Skeletal muscle tissue (tissue), 5 donors: Measurements from ENCODE around the gene GPR180. TPM values are rescaled to one million over a fixed set of nuclear protein-coding genes. Genes with fewer than 3 reads are reported as not detected.

ENCODE experiments used
- H3K27ac ChIP-seq: one replicate; pipeline ENCODE4 v1.7.0; 2013; ENCODE audit warnings: mild to moderate bottlenecking, low read depth, low read length, inconsistent platforms
- H3K27me3 ChIP-seq, 3 donors: one replicate each; pipeline ENCODE4 v1.7.0; 2013; ENCODE audit warnings: low read length in 3 of 3; ENCODE audit not compliant: control insufficient read depth in 3 of 3, insufficient read depth in 3 of 3
- H3K36me3 ChIP-seq, 3 donors: one replicate each; pipeline ENCODE4 v1.7.0; 2013; ENCODE audit warnings: low read length in 3 of 3; ENCODE audit not compliant: control insufficient read depth in 3 of 3, insufficient read depth in 3 of 3
- H3K4me1 ChIP-seq, 3 donors: one replicate each; pipeline ENCODE4 v1.7.0; 2013; ENCODE audit warnings: low read length in 3 of 3, mild to moderate bottlenecking in 3 of 3; ENCODE audit not compliant: control insufficient read depth in 3 of 3, insufficient read depth in 3 of 3
- H3K4me3 ChIP-seq, 3 donors: one replicate each; pipeline ENCODE4 v1.7.0; 2013; ENCODE audit warnings: low read length in 3 of 3
- H3K9ac ChIP-seq, 3 donors: one replicate each; pipeline ENCODE4 v1.7.0; 2013; ENCODE audit warnings: low read length in 3 of 3, mild to moderate bottlenecking in 3 of 3, moderate library complexity in 2 of 3, low read depth in 1 of 3
- H3K9me3 ChIP-seq, 3 donors: one replicate each; pipeline ENCODE4 v1.7.0; 2013; ENCODE audit warnings: low read length in 3 of 3; ENCODE audit not compliant: control insufficient read depth in 3 of 3
- small RNA-seq: library from RNA; depleted of rRNA; stranded (forward); fragments of <200 nt; gene quantifications from one replicate; pipeline ENCODE3, GENCODE V24; 2014
- total RNA-seq: library from RNA; depleted of rRNA; stranded (reverse); fragments of >200 nt; gene quantifications from one replicate; pipeline ENCODE4 v1.2.3, GENCODE V29; 2014
- donor health status: Osteomylitis.

GPR180 gene
- total RNA-seq, 1 donor from 2014 or later: 6.3 TPM

DNA sequence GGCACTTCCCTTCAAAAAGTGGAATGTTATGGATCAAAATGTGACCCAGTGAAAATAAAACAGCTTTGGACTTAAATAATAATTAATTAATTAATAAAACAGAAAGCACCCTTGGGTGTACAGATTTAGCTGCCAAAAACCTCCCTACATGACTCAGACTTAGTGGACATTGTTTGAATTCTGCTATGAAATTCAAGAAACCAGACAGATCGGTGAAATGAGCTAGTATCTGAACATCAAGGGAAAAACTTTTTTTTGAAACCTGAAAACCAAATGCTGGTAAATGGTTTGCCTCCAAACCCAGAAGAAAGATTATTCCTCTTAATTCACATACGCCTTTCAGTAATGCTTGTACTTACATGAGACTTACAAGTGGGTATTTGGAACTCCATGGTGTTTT, 77.2 kb downstream of the GPR180 start:
- Histone ChIP-seq H3K4me3 (no peak overlapping the region), H3K9me3 (no peaks in the 10 kb centered on the region), H3K36me3 (no peaks in the 10 kb centered on the region), H3K4me1 (no peaks in the 10 kb centered on the region), H3K27ac (no peak overlapping the region), H3K9ac (no peak overlapping the region), H3K27me3 (peaks cover 0 to 6% (median 6%) of the 10 kb centered on the region in 3 donors)

- Histone ChIP-seq H3K27me3 (peaks cover 0 to 6% (median 6%) of the 10 kb centered on the region in 3 donors), H3K4me1 (no peaks in the 10 kb centered on the region), H3K27ac (no peak overlapping the region), H3K36me3 (no peaks in the 10 kb centered on the region), H3K4me3 (no peak overlapping the region), H3K9me3 (no peaks in the 10 kb centered on the region), H3K9ac (no peak overlapping the region)
Observed at GRCh38 chr13:94679614-94680013, 78.0 kb downstream of the GPR180 start.

GRCh38 chr13:94682229-94682628, 80.6 kb downstream of the GPR180 start:
- peaks cover 0 to 6% (median 4%) of the 10 kb centered on the region in 3 donors for H3K27me3 ChIP-seq
- no peaks in the 10 kb centered on the region for H3K4me1 ChIP-seq

GRCh38 chr13:94683409-94683808, 81.8 kb downstream of the GPR180 start:
- Histone ChIP-seq H3K36me3 (no peaks in the 10 kb centered on the region), H3K9ac (no peak overlapping the region), H3K27me3 (peaks cover 0 to 4% (median 4%) of the 10 kb centered on the region in 3 donors), H3K4me1 (no peaks in the 10 kb centered on the region), H3K4me3 (no peak overlapping the region), H3K9me3 (no peaks in the 10 kb centered on the region), H3K27ac (no peak overlapping the region)

More at GRCh38 chr13:94682229-94682628, 80.6 kb downstream of the GPR180 start:
- H3K9me3 ChIP-seq: no peaks in the 10 kb centered on the region
- no peak overlapping the region for H3K27ac ChIP-seq
- no peak overlapping the region for H3K4me3 ChIP-seq
- no peaks in the 10 kb centered on the region for H3K36me3 ChIP-seq
- no peak overlapping the region for H3K9ac ChIP-seq

Small RNAs within 50 kb of the gene (small RNA-seq; reads per million reads assigned to genes)
- not detected for gene RNA5SP36

Other genes starting within 250 kb of the GPR180 start
- gene DCT, start 122.2 kb upstream of the GPR180 start, total RNA-seq: under 0.01 TPM
- gene TGDS, start 5.7 kb upstream of the GPR180 start, total RNA-seq: 12.0 TPM
- not detected for gene SOX21, start 110.7 kb downstream of the GPR180 start, total RNA-seq